Myocyte (in vitro differentiated cells): ENCODE measurements around the gene ZNF286A. TPM values are rescaled to one million over a fixed set of nuclear protein-coding genes. Genes with fewer than 3 reads are reported as not detected.
"Not testable (repeated sequence)": the region's sequence is repeated elsewhere in the genome, so short reads cannot be mapped to it uniquely, and the experiment has no call there.

ENCODE experiments used
- DNase-seq: peaks from one replicate; pipeline ENCODE4 v3.0.0-alpha.2; 2012; ENCODE audit warnings: low read depth
- total RNA-seq: library from RNA; depleted of rRNA; stranded (reverse); fragments of >200 nt; gene quantifications from 2 replicates; pipeline ENCODE4 v1.2.3, GENCODE V29; 2014

The ZNF286A gene
- total RNA-seq, 1 donor from 2014 or later, result 55.3 TPM

DNA sequence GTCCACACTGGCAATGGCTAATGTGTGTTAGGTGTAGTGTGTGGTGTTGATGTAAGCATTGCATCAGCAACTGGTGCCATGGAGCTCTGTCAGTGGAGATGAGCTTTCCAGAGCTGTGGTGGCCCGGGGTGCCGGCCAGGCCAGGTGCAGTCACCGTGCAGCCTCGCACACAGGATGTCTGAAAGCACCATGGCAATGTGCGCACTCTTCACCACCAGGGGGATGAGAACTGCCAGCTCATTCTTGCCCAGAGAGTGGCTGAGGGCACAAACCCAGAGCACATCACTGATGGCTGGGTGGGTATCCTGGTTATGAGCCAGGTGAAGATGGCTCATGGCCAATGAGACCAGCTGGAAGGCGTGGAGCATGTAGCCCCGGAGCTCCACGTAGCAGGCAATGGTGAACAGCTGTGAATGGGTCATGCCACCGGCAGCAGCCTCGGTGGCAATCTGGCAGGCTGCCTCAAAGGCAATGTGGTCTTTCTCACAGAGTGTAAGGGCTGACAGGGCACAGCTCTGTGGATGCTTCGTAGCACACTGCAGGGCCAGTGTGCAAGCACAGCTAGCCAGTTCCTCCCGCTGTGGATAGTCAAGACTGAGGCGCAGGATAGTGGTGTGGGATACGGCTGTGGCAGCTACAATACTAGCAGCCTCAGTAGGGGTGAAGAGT is 69.4 kb downstream of the ZNF286A start:
- DNase-seq, result not testable (repeated sequence)

Other genes starting within 250 kb of the ZNF286A start
- 0.52 and 3.4 TPM in 2 replicates for gene CDRT4, start 232.1 kb upstream of the ZNF286A start, total RNA-seq
- 6.7 and 8.4 TPM in 2 replicates for gene TVP23C, start 136.3 kb upstream of the ZNF286A start, total RNA-seq
- 0.31 and 1.3 TPM in 2 replicates for gene FBXW10B, start 80.0 kb upstream of the ZNF286A start, total RNA-seq
- gene TRIM16, start 15.4 kb upstream of the ZNF286A start, total RNA-seq, result 62.9 and 77.9 TPM in 2 replicates
- gene TBC1D26, start 32.5 kb downstream of the ZNF286A start, total RNA-seq, result 0.05 TPM in 1 of 2 replicates, not detected in the other
- 6.3 and 7.1 TPM in 2 replicates for gene ADORA2B, start 245.4 kb downstream of the ZNF286A start, total RNA-seq